HepG2 (cell line): ENCODE measurements around the gene LSMEM2. TPM values are rescaled to one million over a fixed set of nuclear protein-coding genes. Genes with fewer than 3 reads are reported as not detected.

Experiments
- AKNA ChIP-seq: sonication (generic); formaldehyde crosslinking; IDR thresholded peaks from 2 replicates; pipeline ENCODE4 v1.4.0; 2020; ENCODE audit warnings: missing genetic modification reagents, borderline replicate concordance
- CBX1 ChIP-seq: IDR thresholded peaks from one replicate; pipeline ENCODE4 v1.6.1; 2016; ENCODE audit warnings: antibody characterized with exemption, low read depth
- CEBPB ChIP-seq: IDR thresholded peaks from 2 replicates; pipeline ENCODE4 v1.6.1; 2011; ENCODE audit warnings: low read depth, low read length, improper control_type of control experiment, borderline replicate concordance
- CEBPZ ChIP-seq: IDR thresholded peaks from 2 replicates; pipeline ENCODE4 v1.6.1; 2012; ENCODE audit warnings: low read length, improper control_type of control experiment
- MXD3 ChIP-seq: IDR thresholded peaks from 2 replicates; pipeline ENCODE4 v1.6.1; 2016; ENCODE audit warnings: mild to moderate bottlenecking, missing biosample characterization, missing genetic modification reagents
- RFX3 ChIP-seq: IDR thresholded peaks from 2 replicates; pipeline ENCODE4 v1.6.1; 2016; ENCODE audit warnings: missing biosample characterization, missing genetic modification reagents
- SCMH1 ChIP-seq: sonication (generic); formaldehyde crosslinking; IDR thresholded peaks from 2 replicates; pipeline ENCODE4 v1.9.0; 2021; ENCODE audit warnings: missing genetic modification reagents, mild to moderate bottlenecking, borderline replicate concordance
- SNAPC5 ChIP-seq: sonication (generic); formaldehyde crosslinking; IDR thresholded peaks from 2 replicates; pipeline ENCODE4 v1.8.1; 2023; ENCODE audit warnings: mild to moderate bottlenecking, missing genetic modification reagents, borderline replicate concordance
- ZMAT5 ChIP-seq: sonication (generic); formaldehyde crosslinking; IDR thresholded peaks from 2 replicates; pipeline ENCODE4 v1.5.0; 2020; ENCODE audit warnings: mild to moderate bottlenecking, low read depth, missing genetic modification reagents, borderline replicate concordance
- ZNF205 ChIP-seq: IDR thresholded peaks from 2 replicates; pipeline ENCODE4 v1.6.1; 2018; ENCODE audit warnings: missing biosample characterization, missing genetic modification reagents
- ZNF547 ChIP-seq: sonication (generic); formaldehyde crosslinking; IDR thresholded peaks from 2 replicates; pipeline ENCODE4 v1.5.1; 2020; ENCODE audit warnings: mild to moderate bottlenecking, missing genetic modification reagents
- ZNF670 ChIP-seq: sonication (generic); formaldehyde crosslinking; IDR thresholded peaks from 2 replicates; pipeline ENCODE4 v1.8.0; 2022; ENCODE audit warnings: mild to moderate bottlenecking, missing genetic modification reagents, borderline replicate concordance
- ZNF674 ChIP-seq: sonication (generic); formaldehyde crosslinking; IDR thresholded peaks from 2 replicates; pipeline ENCODE4 v1.5.0; 2020; ENCODE audit warnings: low read depth, mild to moderate bottlenecking, missing genetic modification reagents
- ZSCAN21 ChIP-seq: sonication (generic); formaldehyde crosslinking; IDR thresholded peaks from 2 replicates; pipeline ENCODE4 v1.8.0; 2022; ENCODE audit warnings: mild to moderate bottlenecking, missing genetic modification reagents, moderate library complexity, borderline replicate concordance
- polyA plus RNA-seq, 8 experiments: library from polyadenylated mRNA; depleted of rRNA in 3 of 8; stranded (reverse) in 7 of 8; unstranded in 1 of 8; fragments of >200 nt; fragmentation: Illumina TruSeq in 4 of 8; extraction: Trizol in 4 of 8; gene quantifications; 2 replicates each; pipeline versions ENCODE4 v1.2.1 to v1.2.3, GENCODE V29; 2011 to 2016; ENCODE audit warnings: low read depth in 4 of 8, missing spikeins in 1 of 8, mixed read lengths in 1 of 8; ENCODE audit not compliant: insufficient read depth in 1 of 8
- total RNA-seq, 5 experiments: library from RNA; depleted of rRNA; stranded (reverse); fragments of >200 nt; fragmentation: Illumina TruSeq; extraction: Trizol; gene quantifications; 2 replicates each; pipeline ENCODE4 v1.2.3, GENCODE V29; 2016; ENCODE audit warnings: low read depth in 1 of 5

The LSMEM2 gene
- total and polyA plus RNA-seq, 2 of the 13 experiments (the other 11 are each of a cell fraction or from before 2014, with no cell fraction given), result 0.07 to 0.41 TPM

- TF ChIP-seq CEBPZ (no peak), ZNF547 (CRISPR knock-in tag) (no peak), SNAPC5 (CRISPR knock-in tag) (no peak), AKNA (CRISPR knock-in tag) (no peak), ZNF205 (peak; percentile 90), CBX1 (peak; percentile 47), SCMH1 (CRISPR knock-in tag) (no peak), ZMAT5 (CRISPR knock-in tag) (no peak), ZSCAN21 (CRISPR knock-in tag) (peak; percentile 65; the same call in 1 of the 2 replicates), RFX3 (CRISPR knock-in tag) (no peak), ZNF674 (CRISPR knock-in tag) (no peak), MXD3 (CRISPR knock-in tag) (no peak), ZNF670 (no peak), CEBPB (no peak)
These were observed 5.8 kb upstream of the LSMEM2 start (continued) for GRCh38 chr3:50272911-50273688.
